GM12878 (cell line): Measurements from ENCODE around the gene BCL11A. TPM values are rescaled to one million over a fixed set of nuclear protein-coding genes. Genes with fewer than 3 reads are reported as not detected.

Source experiments
- ATAC-seq: fragments of 200-7000 bp; cut with Tn5 transposase; 3 replicates; pipeline ENCODE4 v1.9.1; 2020; ENCODE audit warnings: mild to moderate bottlenecking, moderate library complexity
- BruUV-seq: library from RNA; stranded (reverse); fragments of 400-500 nt; replicated peaks from 2 replicates; lab custom pipeline; 2021; lab: Mats Ljungman, UMichigan
- CTCF ChIA-PET: fragments of 300-600 bp; sonication (Branson Sonifier 250); formaldehyde crosslinking; extraction: SDS; loops from one replicate; lab custom pipeline; 2021; ENCODE audit warnings: inconsistent platforms; lab: Yijun Ruan, JAX
- POLR2A ChIA-PET: fragments of 350-600 bp; formaldehyde crosslinking; extraction: SDS; loops from one replicate; lab custom pipeline; 2021; ENCODE audit warnings: inconsistent platforms; lab: Charles Lee
- RAD21 ChIA-PET: fragments of 300-600 bp; sonication (Branson Sonifier 250); formaldehyde crosslinking; loops from one replicate; lab custom pipeline; 2023; ENCODE audit warnings: antibody characterized with exemption; ENCODE audit not compliant: unreplicated experiment; lab: Charles Lee
- SMC1A ChIA-PET: fragments of 300-600 bp; sonication (Branson Sonifier 250); formaldehyde crosslinking; loops from one replicate; lab custom pipeline; 2023; ENCODE audit not compliant: unreplicated experiment, uncharacterized antibody; lab: Charles Lee
- DNase-seq: peaks from one replicate; pipeline ENCODE4 v3.0.0-alpha.2; 2011; ENCODE audit warnings: low read depth, low spot score
- FAIRE-seq: peaks from 3 replicates; lab custom pipeline; 2011; peaks lifted over from hg19 to GRCh38; lab: Jason Lieb, UNC
- H2AFZ ChIP-seq: 2 replicates; pipeline ENCODE4 v1.6.0; 2011; ENCODE audit warnings: low read depth, low read length, control low read depth; ENCODE audit not compliant: control insufficient read depth
- H3K27ac ChIP-seq: 2 replicates; pipeline ENCODE4 v1.5.1; 2011; ENCODE audit warnings: control low read depth; ENCODE audit not compliant: control insufficient read depth, insufficient read depth
- H3K27me3 ChIP-seq, 2 experiments: replicated peaks in 1 of 2; 2 replicates each; pipeline versions ENCODE4 v1.6.0 to v1.6.1; 2011; ENCODE audit warnings: low read length in 1 of 2; ENCODE audit not compliant: control insufficient read depth in 2 of 2, insufficient read depth in 2 of 2
- H3K36me3 ChIP-seq, 2 experiments: 2 replicates each; pipeline ENCODE4 v1.5.1; 2011; ENCODE audit warnings: low read length in 1 of 2; ENCODE audit not compliant: control insufficient read depth in 2 of 2, insufficient read depth in 2 of 2
- H3K4me1 ChIP-seq: 2 replicates; pipeline ENCODE4 v1.6.1; 2011; ENCODE audit warnings: mild to moderate bottlenecking, low read length, moderate library complexity, mixed read lengths; ENCODE audit not compliant: control insufficient read depth, insufficient read depth
- H3K4me2 ChIP-seq: 2 replicates; pipeline ENCODE4 v1.6.0; 2011; ENCODE audit warnings: control low read depth; ENCODE audit not compliant: control insufficient read depth, insufficient read depth
- H3K4me3 ChIP-seq: fragments of 200-600 bp; sonication (generic); 2 replicates; pipeline ENCODE4 v1.5.1; 2016
- H3K79me2 ChIP-seq: 2 replicates; pipeline ENCODE4 v1.6.0; 2011; ENCODE audit warnings: low read length; ENCODE audit not compliant: control insufficient read depth, insufficient read depth
- H3K9ac ChIP-seq: 2 replicates; pipeline ENCODE4 v1.8.0; 2011; ENCODE audit warnings: low read length, control low read depth, mixed read lengths; ENCODE audit not compliant: control insufficient read depth, insufficient read depth
- H3K9me3 ChIP-seq: replicated peaks from 3 replicates; pipeline ENCODE4 v1.5.1; 2011; ENCODE audit warnings: mild to moderate bottlenecking, low read length; ENCODE audit not compliant: control insufficient read depth, insufficient read depth
- H4K20me1 ChIP-seq: 2 replicates; pipeline ENCODE4 v1.6.0; 2011; ENCODE audit not compliant: control insufficient read depth, insufficient read depth
- BHLHE40 ChIP-seq, 2 experiments: fragments of 450-650 bp in 1 of 2; IDR thresholded peaks; 2 replicates each; pipeline ENCODE4 v1.6.1; 2011 to 2017; ENCODE audit warnings: low read depth in 2 of 2, borderline replicate concordance in 1 of 2, improper control_type of control experiment in 1 of 2, low read length in 1 of 2, mild to moderate bottlenecking in 1 of 2
- CEBPB ChIP-seq, 2 experiments: fragments of 150-350 bp in 1 of 2; IDR thresholded peaks; 2 replicates each; pipeline ENCODE4 v1.6.1; 2012 to 2014; ENCODE audit warnings: low read depth in 2 of 2, low read length in 2 of 2, borderline replicate concordance in 1 of 2, inconsistent platforms in 1 of 2
- EGR1 ChIP-seq, 2 experiments: IDR thresholded peaks; 1 replicate in 1 of 2; 2 replicates in 1 of 2; pipeline ENCODE4 v1.6.1; 2011 to 2012; ENCODE audit warnings: low read depth in 2 of 2, low read length in 2 of 2, borderline replicate concordance in 1 of 2, mild to moderate bottlenecking in 1 of 2, moderate library complexity in 1 of 2
- FOS ChIP-seq: IDR thresholded peaks from 3 replicates; pipeline ENCODE4 v1.6.1; 2011; ENCODE audit warnings: borderline replicate concordance; ENCODE audit not compliant: insufficient read length; ENCODE audit errors: extremely low read depth
- NFYB ChIP-seq: IDR thresholded peaks from 2 replicates; pipeline ENCODE4 v1.6.1; 2011; ENCODE audit warnings: low read depth, mild to moderate bottlenecking, low read length, improper control_type of control experiment, moderate library complexity; ENCODE audit not compliant: insufficient read depth
- NKRF ChIP-seq: fragments of 450-650 bp; conservative IDR thresholded peaks from 2 replicates; pipeline ENCODE4 v1.6.1; 2017; ENCODE audit warnings: mild to moderate bottlenecking, moderate library complexity
- PBX3 ChIP-seq: IDR thresholded peaks from 2 replicates; pipeline ENCODE4 v1.6.1; 2011; ENCODE audit warnings: mild to moderate bottlenecking, low read depth, low read length, moderate library complexity; ENCODE audit not compliant: insufficient replicate concordance
- POLR2AphosphoS2 ChIP-seq: IDR thresholded peaks from 2 replicates; pipeline ENCODE4 v1.6.1; 2011; ENCODE audit warnings: low read depth, mild to moderate bottlenecking, low read length, improper control_type of control experiment, moderate library complexity
- RUNX3 ChIP-seq: IDR thresholded peaks from 2 replicates; pipeline ENCODE4 v1.6.1; 2012; ENCODE audit warnings: low read length, inconsistent platforms
- SMAD5 ChIP-seq: IDR thresholded peaks from 2 replicates; pipeline ENCODE4 v1.6.1; 2016; ENCODE audit warnings: antibody characterized with exemption, low read depth
- SP1 ChIP-seq: IDR thresholded peaks from one replicate; pipeline ENCODE4 v1.6.1; 2011; ENCODE audit warnings: low read depth, low read length
- SPI1 ChIP-seq: IDR thresholded peaks from 2 replicates; pipeline ENCODE4 v1.6.1; 2011; ENCODE audit warnings: low read depth, mild to moderate bottlenecking, low read length, moderate library complexity, borderline replicate concordance; ENCODE audit not compliant: insufficient read depth
- USF2 ChIP-seq: IDR thresholded peaks from 2 replicates; pipeline ENCODE4 v1.6.1; 2011; ENCODE audit warnings: low read depth, low read length, improper control_type of control experiment, borderline replicate concordance
- ZBTB40 ChIP-seq: fragments of 450-650 bp; IDR thresholded peaks from 2 replicates; pipeline ENCODE4 v1.6.1; 2016; ENCODE audit warnings: mild to moderate bottlenecking, moderate library complexity, borderline replicate concordance
- ZNF24 ChIP-seq: fragments of 450-650 bp; IDR thresholded peaks from 2 replicates; pipeline ENCODE4 v1.6.1; 2017; ENCODE audit warnings: antibody characterized with exemption, mild to moderate bottlenecking
- WGBS: methylation state at CpG from one replicate; pipeline ENCODE4 v1.1.6; 2016; ENCODE audit warnings: low lambda C conversion rate; ENCODE audit not compliant: insufficient replicate concordance, insufficient coverage; ENCODE audit errors: missing lambda C conversion rate; 5-methylcytosine and 5-hydroxymethylcytosine counted together
- in situ Hi-C: fragments of 300-500 bp; cut with MboI; formaldehyde crosslinking; loops from 9 replicates; pipeline ENCODE4 v1.14.3; 2018; ENCODE audit warnings: mixed read lengths
- intact Hi-C: fragments of 100-400 bp; cut with micrococcal nuclease; formaldehyde crosslinking; loops from one replicate; pipeline ENCODE4 v1.14.2; 2022; ENCODE audit not compliant: unreplicated experiment
- polyA plus RNA-seq, 11 experiments: library from polyadenylated mRNA; depleted of rRNA in 4 of 11; unstranded in 6 of 11; stranded (reverse) in 5 of 11; fragments of >200 nt; fragmentation: Nextera tagmentation in 4 of 11; fragmentation: Illumina TruSeq in 1 of 11; extraction: Ambion mirVana in 4 of 11; extraction: Trizol in 1 of 11; gene quantifications; 1 replicate in 1 of 11; 2 replicates in 10 of 11; pipeline versions ENCODE4 v1.2.1 to v1.2.3, GENCODE V29; 2011 to 2016; ENCODE audit warnings: inconsistent platforms in 2 of 11, missing spikeins in 2 of 11, low read depth in 1 of 11
- total RNA-seq, 4 experiments: library from RNA; depleted of rRNA in 3 of 4; stranded (reverse); fragments of >200 nt in 3 of 4; fragmentation: Illumina TruSeq in 1 of 4; extraction: Trizol in 1 of 4; gene quantifications; 2 replicates each; pipeline versions ENCODE4 v1.2.1 to v1.2.3, GENCODE V29; 2013 to 2021

BCL11A gene
- total and polyA plus RNA-seq, 10 of the 15 experiments (the other 5 are each of a cell fraction or from before 2014, with no cell fraction given), result 7.5 to 26.6 (median 11.1) TPM; not detected in 1

- intact Hi-C loops, result no loop called here
- no peak overlapping the region for H3K4me3 ChIP-seq
- H3K27ac ChIP-seq, result peak overlapping the region; percentile 49
- no peaks in the 10 kb centered on the region for H4K20me1 ChIP-seq
- H3K9ac ChIP-seq, result no peak overlapping the region
- FAIRE-seq (no peak), ATAC-seq (no peak), DNase-seq (no peak)
- H3K79me2 ChIP-seq, result peaks cover 55% of the 10 kb centered on the region
- no peak overlapping the region for H3K4me2 ChIP-seq
- in situ Hi-C loops, result no loop called here
- H3K9me3 ChIP-seq, result no peaks in the 10 kb centered on the region
- ChIA-PET SMC1A (no interaction called here), POLR2A (no interaction called here), RAD21 (no interaction called here), CTCF (no interaction called here)
- BruUV-seq, result no TSS peak
- H2AFZ ChIP-seq, result no peak overlapping the region
- peaks cover 0 to 10% of the 10 kb centered on the region in 2 experiments; a peak in 2 of 4 replicates for H3K36me3 ChIP-seq
- no peaks in the 10 kb centered on the region for H3K27me3 ChIP-seq
- H3K4me1 ChIP-seq, result peaks cover 56% of the 10 kb centered on the region
- 62% methylated on average over 1 of the region's 1 CpG for WGBS
- TF ChIP-seq POLR2AphosphoS2 (no peak), EGR1 (IDR thresholded peaks at IDR 0.05; ENCODE audit: borderline replicate concordance in 1 of 2, low read depth in 2 of 2, low read length in 2 of 2) (no peak), PBX3 (peak; percentile 58), RUNX3 (no peak), CEBPB (IDR thresholded peaks at IDR 0.05; ENCODE audit: borderline replicate concordance in 1 of 2, low read depth in 2 of 2, low read length in 2 of 2) (no peak), FOS (peak; percentile 26), SP1 (peak; percentile 30), BHLHE40 (IDR thresholded peaks at IDR 0.05; ENCODE audit: borderline replicate concordance in 1 of 2, low read depth in 2 of 2, low read length in 1 of 2) (no peak), ZBTB40 (no peak), NFYB (0 out of 2 replicates have a peak, but pooled peaks have one; percentile 43), SPI1 (no peak), ZNF24 (no peak), SMAD5 (no peak), USF2 (no peak), NKRF (no peak)
Observed at GRCh38 chr2:60486067-60486466, 67.4 kb downstream of the BCL11A start.
